ENCODE data around the gene BUD13. TPM values are rescaled to one million over a fixed set of nuclear protein-coding genes. Genes with fewer than 3 reads are reported as not detected.

Gene BUD13
- polyA plus RNA-seq, 1 donor (not counting 4 experiments of a cell fraction or from before 2014, with no cell fraction given), result 12.6 TPM

- Histone ChIP-seq H3K4me1 (ENCODE audit: control insufficient read depth, extremely low read depth, insufficient read depth, low read length) (no peaks in the 10 kb centered on the region), H3K4me2 (ENCODE audit: control insufficient read depth, extremely low read depth, insufficient read depth, low read depth, low read length) (no peak overlapping the region), H3K79me2 (ENCODE audit: control insufficient read depth, insufficient read depth, low read length) (no peaks in the 10 kb centered on the region), H3K4me3 (ENCODE audit: control insufficient read depth in 2 of 3, extremely low read depth in 1 of 3, insufficient read depth in 2 of 3, low read depth in 1 of 3, low read length in 3 of 3) (no peak overlapping the region), H3K9me1 (ENCODE audit: control insufficient read depth, extremely low read depth, insufficient read depth, low read length) (no peaks in the 10 kb centered on the region), H3K9ac (ENCODE audit: control insufficient read depth, extremely low read depth, insufficient read depth, low read length) (no peak overlapping the region), H4K20me1 (ENCODE audit: control insufficient read depth, extremely low read depth, insufficient read depth, low read length) (no peaks in the 10 kb centered on the region), H2AFZ (ENCODE audit: control insufficient read depth, low read length) (no peak overlapping the region), H3K9me3 (ENCODE audit: control insufficient read depth, low read depth, low read length) (no peaks in the 10 kb centered on the region), H3K27me3 (ENCODE audit: control insufficient read depth, extremely low read depth, insufficient read depth, low read length) (no peaks in the 10 kb centered on the region), H3K27ac (ENCODE audit: control insufficient read depth, insufficient read depth, low read length) (no peak overlapping the region), H3K36me3 (ENCODE audit: control insufficient read depth in 2 of 2, extremely low read depth in 1 of 2, insufficient read depth in 2 of 2, low read length in 2 of 2) (no peaks in the 10 kb centered on the region)
- dilution Hi-C loops (cut with MboI; ENCODE audit: extremely low pct_ligation_motif_present, low sequenced_read_pairs), result no loop called here
- no peak for FAIRE-seq
- TF ChIP-seq CTCF (optimal IDR thresholded peaks at IDR 0.05 in 1 of 3, IDR thresholded peaks at IDR 0.05 in 1 of 3, conservative IDR thresholded peaks at IDR 0.05 in 1 of 3; ENCODE audit: extremely low read depth in 1 of 3, insufficient read depth in 2 of 3, low read length in 3 of 3), result no peak
- TF ChIP-seq EZH2 (IDR thresholded peaks at IDR 0.05; ENCODE audit: low read length), result no peak
- no peak for DNase-seq (ENCODE audit: low read depth, low spot score)
Measured at GRCh38 chr11:116740741-116741140, 32.0 kb downstream of the BUD13 start.

- no peak for DNase-seq (ENCODE audit: low read depth, low spot score)
- Histone ChIP-seq H3K4me3 (ENCODE audit: control insufficient read depth in 2 of 3, extremely low read depth in 1 of 3, insufficient read depth in 2 of 3, low read depth in 1 of 3, low read length in 3 of 3) (no peak overlapping the region), H3K36me3 (ENCODE audit: control insufficient read depth in 2 of 2, extremely low read depth in 1 of 2, insufficient read depth in 2 of 2, low read length in 2 of 2) (no peaks in the 10 kb centered on the region), H3K9me3 (ENCODE audit: control insufficient read depth, low read depth, low read length) (no peaks in the 10 kb centered on the region), H3K9ac (ENCODE audit: control insufficient read depth, extremely low read depth, insufficient read depth, low read length) (no peak overlapping the region), H3K27ac (ENCODE audit: control insufficient read depth, insufficient read depth, low read length) (no peak overlapping the region), H3K4me2 (ENCODE audit: control insufficient read depth, extremely low read depth, insufficient read depth, low read depth, low read length) (no peak overlapping the region), H2AFZ (ENCODE audit: control insufficient read depth, low read length) (no peak overlapping the region), H3K9me1 (ENCODE audit: control insufficient read depth, extremely low read depth, insufficient read depth, low read length) (no peaks in the 10 kb centered on the region), H3K79me2 (ENCODE audit: control insufficient read depth, insufficient read depth, low read length) (no peaks in the 10 kb centered on the region), H4K20me1 (ENCODE audit: control insufficient read depth, extremely low read depth, insufficient read depth, low read length) (no peaks in the 10 kb centered on the region), H3K4me1 (ENCODE audit: control insufficient read depth, extremely low read depth, insufficient read depth, low read length) (no peaks in the 10 kb centered on the region), H3K27me3 (ENCODE audit: control insufficient read depth, extremely low read depth, insufficient read depth, low read length) (no peaks in the 10 kb centered on the region)
- dilution Hi-C loops (cut with MboI; ENCODE audit: extremely low pct_ligation_motif_present, low sequenced_read_pairs), result no loop called here
- FAIRE-seq, result no peak
- TF ChIP-seq CTCF (optimal IDR thresholded peaks at IDR 0.05 in 1 of 3, IDR thresholded peaks at IDR 0.05 in 1 of 3, conservative IDR thresholded peaks at IDR 0.05 in 1 of 3; ENCODE audit: extremely low read depth in 1 of 3, insufficient read depth in 2 of 3, low read length in 3 of 3) (no peak), EZH2 (IDR thresholded peaks at IDR 0.05; ENCODE audit: low read length) (no peak)
Measured at GRCh38 chr11:116738975-116739374, 33.8 kb downstream of the BUD13 start.
